Medulla oblongata (tissue), 1 donor: ENCODE results near the gene E2F8.

ENCODE experiments used
- DNase-seq: peaks from one replicate; pipeline ENCODE4 v3.0.0-alpha.2; 2015; ENCODE audit errors: extremely low spot score

Gene E2F8

DNA sequence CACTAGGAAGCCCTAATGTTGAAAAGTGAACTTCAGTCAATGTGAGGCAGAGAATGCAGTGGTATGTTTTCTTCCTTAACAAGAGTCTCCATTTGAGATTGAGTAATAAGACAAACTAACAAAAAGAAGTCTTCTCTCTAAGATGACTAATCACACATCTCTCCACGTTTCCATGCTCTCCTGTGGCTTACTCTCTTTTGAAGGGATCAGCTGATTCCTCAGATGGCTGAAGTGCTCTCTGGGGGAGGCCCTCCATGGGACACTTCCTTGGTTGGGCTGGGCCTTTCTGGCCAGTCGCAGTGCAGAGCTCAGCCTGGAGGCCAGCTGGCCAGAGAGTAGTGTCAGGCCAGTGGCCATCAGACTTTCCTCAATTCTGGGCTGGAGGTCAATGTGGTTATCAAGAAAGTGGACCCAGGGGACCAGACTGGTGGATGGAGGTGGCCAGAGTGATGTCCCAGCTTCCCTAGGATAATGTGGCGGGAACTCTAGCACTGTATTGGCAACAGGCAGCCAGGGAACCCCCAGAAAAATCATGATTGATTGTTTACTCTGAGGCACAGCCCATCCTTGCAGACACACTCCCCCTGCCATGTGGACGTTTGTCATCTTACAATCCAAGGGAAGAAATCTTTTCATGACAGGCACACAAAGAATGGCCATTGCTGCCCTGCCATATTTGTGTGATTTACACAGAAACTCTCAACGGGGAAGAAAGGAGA is 53.5 kb downstream of the E2F8 start:
- no peak for DNase-seq

GRCh38 chr11:19185516-19186052 is 55.2 kb downstream of the E2F8 start:
- no peak for DNase-seq

DNA sequence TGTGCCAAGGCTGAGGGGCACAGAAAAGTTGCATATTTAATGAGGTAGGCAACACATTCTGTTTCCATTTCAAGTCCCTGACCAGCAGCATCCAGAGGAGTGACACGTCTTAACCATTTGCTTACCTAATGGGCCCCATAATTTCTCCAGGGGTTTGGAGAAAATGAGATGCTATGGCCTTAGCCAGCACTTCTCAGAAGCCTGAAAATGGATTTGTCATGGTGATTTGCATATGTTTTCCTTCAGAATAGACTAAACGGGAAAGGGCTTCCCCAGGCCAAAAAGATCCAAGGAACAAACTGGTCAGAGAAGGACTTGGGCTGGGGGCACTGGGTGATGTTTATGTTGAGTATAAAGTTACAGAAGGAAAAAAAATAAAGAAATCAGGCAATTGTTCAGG is 55.7 kb downstream of the E2F8 start:
- no peak for DNase-seq

DNA sequence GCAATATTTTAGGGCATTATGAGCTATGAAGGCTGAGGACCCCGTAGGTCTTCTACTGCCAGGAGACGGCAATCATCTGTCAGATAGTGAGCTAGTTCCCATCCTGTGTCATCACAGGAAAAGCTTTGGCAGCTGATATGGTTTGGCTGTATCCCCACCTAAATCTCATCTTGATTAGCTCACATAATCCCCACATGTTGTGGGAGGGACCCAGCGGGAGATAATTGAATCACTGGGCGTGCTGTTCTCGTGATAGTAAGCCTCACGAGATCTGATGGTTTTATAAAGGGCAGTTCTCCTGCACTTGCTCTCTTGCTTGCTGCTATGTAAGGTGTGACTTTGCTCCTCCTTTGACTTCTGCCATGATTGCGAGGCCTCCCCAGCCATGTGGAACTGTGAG is 57.1 kb downstream of the E2F8 start:
- DNase-seq = no peak

GRCh38 chr11:19181531-19182261 is 59.0 kb downstream of the E2F8 start:
- DNase-seq = no peak

- no peak for DNase-seq
These were observed 64.0 kb downstream of the E2F8 start for GRCh38 chr11:19176629-19177186.
